ENCODE measurements around the gene PGS1.

- TF ChIP-seq, protein P1, sequence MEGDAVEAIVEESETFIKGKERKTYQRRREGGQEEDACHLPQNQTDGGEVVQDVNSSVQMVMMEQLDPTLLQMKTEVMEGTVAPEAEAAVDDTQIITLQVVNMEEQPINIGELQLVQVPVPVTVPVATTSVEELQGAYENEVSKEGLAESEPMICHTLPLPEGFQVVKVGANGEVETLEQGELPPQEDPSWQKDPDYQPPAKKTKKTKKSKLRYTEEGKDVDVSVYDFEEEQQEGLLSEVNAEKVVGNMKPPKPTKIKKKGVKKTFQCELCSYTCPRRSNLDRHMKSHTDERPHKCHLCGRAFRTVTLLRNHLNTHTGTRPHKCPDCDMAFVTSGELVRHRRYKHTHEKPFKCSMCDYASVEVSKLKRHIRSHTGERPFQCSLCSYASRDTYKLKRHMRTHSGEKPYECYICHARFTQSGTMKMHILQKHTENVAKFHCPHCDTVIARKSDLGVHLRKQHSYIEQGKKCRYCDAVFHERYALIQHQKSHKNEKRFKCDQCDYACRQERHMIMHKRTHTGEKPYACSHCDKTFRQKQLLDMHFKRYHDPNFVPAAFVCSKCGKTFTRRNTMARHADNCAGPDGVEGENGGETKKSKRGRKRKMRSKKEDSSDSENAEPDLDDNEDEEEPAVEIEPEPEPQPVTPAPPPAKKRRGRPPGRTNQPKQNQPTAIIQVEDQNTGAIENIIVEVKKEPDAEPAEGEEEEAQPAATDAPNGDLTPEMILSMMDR (IDR thresholded peaks at IDR 0.05) = no peak
- TF ChIP-seq EP300 (IDR thresholded peaks at IDR 0.05) (peak in 1 of 2 donors; percentile 72), POLR2A (IDR thresholded peaks at IDR 0.05) (no peak)
Measured at GRCh38 chr17:78375401-78376151, 2.9 kb upstream of the PGS1 start.

Measured in tibial nerve (tissue), 4 donors.